HepG2 (cell line): ENCODE measurements around the gene AFF1. TPM values are rescaled to one million over a fixed set of nuclear protein-coding genes. Genes with fewer than 3 reads are reported as not detected.
A peak's percentile ranks its signal among the peaks of the same experiment; 100 is the strongest.

Experiments
- HNRNPK ChIP-seq: fragments of 200-400 bp; formaldehyde crosslinking; IDR thresholded peaks from 2 replicates; pipeline ENCODE4 v1.6.1; 2018; ENCODE audit warnings: low read length, low read depth, moderate library complexity, mild to moderate bottlenecking; ENCODE audit not compliant: poor library complexity, severe bottlenecking
- JUNB ChIP-seq: sonication (generic); formaldehyde crosslinking; IDR thresholded peaks from 2 replicates; pipeline ENCODE4 v1.8.0; 2022; ENCODE audit warnings: missing genetic modification reagents, mild to moderate bottlenecking, borderline replicate concordance
- MTF2 ChIP-seq: sonication (generic); formaldehyde crosslinking; IDR thresholded peaks from 2 replicates; pipeline ENCODE4 v1.5.0; 2020; ENCODE audit warnings: missing genetic modification reagents, borderline replicate concordance
- PHF8 ChIP-seq: sonication (generic); formaldehyde crosslinking; IDR thresholded peaks from 2 replicates; pipeline ENCODE4 v1.5.0; 2020; ENCODE audit warnings: missing genetic modification reagents
- ZBTB42 ChIP-seq: sonication (generic); formaldehyde crosslinking; IDR thresholded peaks from 2 replicates; pipeline ENCODE4 v1.5.0; 2020; ENCODE audit warnings: mild to moderate bottlenecking, missing genetic modification reagents
- ZNF530 ChIP-seq: sonication (generic); formaldehyde crosslinking; IDR thresholded peaks from 2 replicates; pipeline ENCODE4 v1.5.0; 2020; ENCODE audit warnings: low read depth, mild to moderate bottlenecking, missing genetic modification reagents
- ZNF550 ChIP-seq: sonication (generic); formaldehyde crosslinking; IDR thresholded peaks from 2 replicates; pipeline ENCODE4 v1.4.0; 2020; ENCODE audit warnings: mild to moderate bottlenecking, missing genetic modification reagents, borderline replicate concordance
- ZNF841 ChIP-seq: sonication (generic); formaldehyde crosslinking; IDR thresholded peaks from 2 replicates; pipeline ENCODE4 v1.8.1; 2023; ENCODE audit warnings: missing genetic modification reagents, borderline replicate concordance
- polyA plus RNA-seq, 8 experiments: library from polyadenylated mRNA; depleted of rRNA in 3 of 8; stranded (reverse) in 7 of 8; unstranded in 1 of 8; fragments of >200 nt; fragmentation: Illumina TruSeq in 4 of 8; extraction: Trizol in 4 of 8; gene quantifications; 2 replicates each; pipeline versions ENCODE4 v1.2.1 to v1.2.3, GENCODE V29; 2011 to 2016; ENCODE audit warnings: low read depth in 4 of 8, missing spikeins in 1 of 8, mixed read lengths in 1 of 8; ENCODE audit not compliant: insufficient read depth in 1 of 8
- total RNA-seq, 5 experiments: library from RNA; depleted of rRNA; stranded (reverse); fragments of >200 nt; fragmentation: Illumina TruSeq; extraction: Trizol; gene quantifications; 2 replicates each; pipeline ENCODE4 v1.2.3, GENCODE V29; 2016; ENCODE audit warnings: low read depth in 1 of 5
- TF ChIP-seq, protein P1 (sequence below): sonication (generic); formaldehyde crosslinking; IDR thresholded peaks from 2 replicates; pipeline ENCODE4 v1.4.0; 2020; ENCODE audit warnings: mild to moderate bottlenecking, missing genetic modification reagents
- TF ChIP-seq, protein P2 (sequence below): sonication (generic); formaldehyde crosslinking; IDR thresholded peaks from 2 replicates; pipeline ENCODE4 v1.5.1; 2020; ENCODE audit warnings: mild to moderate bottlenecking, missing genetic modification reagents, borderline replicate concordance
- TF ChIP-seq, protein P3 (sequence below): sonication (generic); formaldehyde crosslinking; IDR thresholded peaks from 2 replicates; pipeline ENCODE4 v1.5.1; 2020; ENCODE audit warnings: missing genetic modification reagents, mild to moderate bottlenecking, borderline replicate concordance

Gene AFF1
- total and polyA plus RNA-seq, 2 of the 13 experiments (the other 11 are each of a cell fraction or from before 2014, with no cell fraction given): 15.5 to 15.9 TPM

DNA sequence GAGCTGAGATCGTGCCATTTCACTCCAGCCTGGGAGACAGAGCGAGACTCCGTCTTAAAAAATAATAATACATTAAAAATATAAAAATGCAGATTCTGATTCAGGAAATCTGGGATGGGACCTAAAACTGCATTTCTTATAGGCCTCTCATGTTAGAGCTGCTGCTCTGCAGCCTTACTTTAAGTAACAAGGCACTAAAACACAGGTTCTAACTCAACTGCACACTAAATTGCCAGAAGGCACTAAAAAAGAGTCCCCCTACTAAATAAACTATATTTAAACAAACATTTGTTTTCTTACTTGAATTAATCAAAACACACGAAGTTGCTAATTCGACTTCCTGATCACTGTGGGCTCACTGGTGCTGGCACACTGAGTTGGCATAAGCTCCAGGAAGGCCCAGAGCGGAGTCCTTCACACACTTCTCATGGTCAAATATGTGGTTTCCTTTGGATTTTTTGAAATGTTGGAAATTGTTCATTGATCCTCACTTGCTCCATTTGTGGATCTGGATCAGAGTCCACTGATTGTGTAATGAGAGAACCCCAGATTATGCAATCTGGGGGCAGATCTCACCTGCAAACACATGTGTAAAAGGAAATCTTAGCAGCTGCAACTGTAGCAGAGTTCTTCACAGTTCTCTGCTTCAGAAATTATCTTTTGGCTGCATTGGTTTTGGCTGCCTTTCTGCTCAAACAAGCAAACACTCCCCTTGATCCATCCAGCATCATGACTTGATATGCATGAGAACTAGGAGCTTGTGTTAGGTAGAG lies 59.3 kb downstream of the AFF1 start (continued):
- TF ChIP-seq, protein P1, sequence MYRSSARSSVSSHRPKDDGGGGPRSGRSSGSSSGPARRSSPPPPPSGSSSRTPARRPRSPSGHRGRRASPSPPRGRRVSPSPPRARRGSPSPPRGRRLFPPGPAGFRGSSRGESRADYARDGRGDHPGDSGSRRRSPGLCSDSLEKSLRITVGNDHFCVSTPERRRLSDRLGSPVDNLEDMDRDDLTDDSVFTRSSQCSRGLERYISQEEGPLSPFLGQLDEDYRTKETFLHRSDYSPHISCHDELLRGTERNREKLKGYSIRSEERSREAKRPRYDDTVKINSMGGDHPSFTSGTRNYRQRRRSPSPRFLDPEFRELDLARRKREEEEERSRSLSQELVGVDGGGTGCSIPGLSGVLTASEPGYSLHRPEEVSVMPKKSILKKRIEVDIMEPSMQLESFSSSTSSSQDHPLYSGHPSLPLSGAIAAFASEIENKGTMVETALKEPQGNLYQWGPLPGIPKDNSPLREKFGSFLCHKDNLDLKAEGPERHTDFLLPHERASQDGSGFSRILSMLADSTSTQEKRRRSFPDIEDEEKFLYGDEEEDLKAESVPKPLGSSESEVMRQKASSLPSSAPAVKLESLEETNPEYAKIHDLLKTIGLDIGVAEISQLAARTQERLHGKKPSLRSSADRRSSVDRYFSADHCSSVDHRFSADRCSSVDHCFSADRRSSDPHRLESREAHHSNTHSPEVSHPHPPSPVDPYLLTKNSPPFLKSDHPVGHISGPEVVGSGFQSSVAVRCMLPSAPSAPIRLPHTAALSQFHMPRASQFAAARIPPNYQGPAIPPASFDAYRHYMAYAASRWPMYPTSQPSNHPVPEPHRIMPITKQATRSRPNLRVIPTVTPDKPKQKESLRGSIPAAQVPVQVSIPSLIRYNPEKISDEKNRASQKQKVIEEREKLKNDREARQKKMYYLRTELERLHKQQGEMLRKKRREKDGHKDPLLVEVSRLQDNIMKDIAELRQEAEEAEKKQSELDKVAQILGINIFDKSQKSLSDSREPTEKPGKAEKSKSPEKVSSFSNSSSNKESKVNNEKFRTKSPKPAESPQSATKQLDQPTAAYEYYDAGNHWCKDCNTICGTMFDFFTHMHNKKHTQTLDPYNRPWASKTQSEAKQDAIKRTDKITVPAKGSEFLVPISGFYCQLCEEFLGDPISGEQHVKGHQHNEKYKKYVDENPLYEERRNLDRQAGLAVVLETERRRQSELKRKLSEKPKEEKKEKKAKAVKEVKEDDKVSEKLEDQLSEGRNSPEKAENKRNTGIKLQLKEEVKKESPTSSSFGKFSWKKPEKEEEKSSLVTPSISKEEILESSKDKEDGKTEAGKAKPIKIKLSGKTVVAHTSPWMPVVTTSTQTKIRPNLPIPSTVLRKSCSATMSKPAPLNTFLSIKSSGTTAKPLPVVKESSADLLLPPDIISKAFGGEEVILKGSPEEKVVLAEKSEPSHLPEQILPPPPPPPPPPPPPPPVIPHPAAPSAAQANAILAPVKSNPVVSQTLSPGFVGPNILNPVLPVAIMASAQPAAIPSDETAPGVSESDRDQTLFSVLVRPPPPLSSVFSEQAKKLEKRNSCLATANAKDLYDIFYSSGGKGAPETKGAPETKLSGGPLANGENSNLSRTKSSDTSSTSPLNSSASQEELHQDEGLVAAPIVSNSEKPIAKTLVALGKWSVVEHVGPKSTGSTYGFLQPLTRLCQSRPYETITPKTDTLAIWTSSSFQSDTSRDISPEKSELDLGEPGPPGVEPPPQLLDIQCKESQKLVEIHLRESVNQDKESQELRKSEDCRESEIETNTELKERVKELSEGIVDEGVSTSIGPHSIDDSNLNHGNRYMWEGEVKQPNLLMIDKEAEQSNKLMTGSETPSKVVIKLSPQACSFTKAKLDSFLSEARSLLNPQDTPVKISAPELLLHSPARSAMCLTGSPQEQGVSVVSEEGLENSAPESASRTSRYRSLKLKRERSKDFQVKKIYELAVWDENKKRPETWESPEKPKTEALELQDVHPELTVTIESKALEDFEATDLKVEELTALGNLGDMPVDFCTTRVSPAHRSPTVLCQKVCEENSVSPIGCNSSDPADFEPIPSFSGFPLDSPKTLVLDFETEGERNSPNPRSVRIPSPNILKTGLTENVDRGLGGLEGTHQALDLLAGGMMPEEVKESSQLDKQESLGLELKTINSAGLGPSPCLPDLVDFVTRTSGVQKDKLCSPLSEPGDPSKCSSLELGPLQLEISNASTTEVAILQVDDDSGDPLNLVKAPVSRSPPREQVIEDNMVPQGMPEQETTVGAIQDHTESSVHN: no peak
- TF ChIP-seq, protein P2, sequence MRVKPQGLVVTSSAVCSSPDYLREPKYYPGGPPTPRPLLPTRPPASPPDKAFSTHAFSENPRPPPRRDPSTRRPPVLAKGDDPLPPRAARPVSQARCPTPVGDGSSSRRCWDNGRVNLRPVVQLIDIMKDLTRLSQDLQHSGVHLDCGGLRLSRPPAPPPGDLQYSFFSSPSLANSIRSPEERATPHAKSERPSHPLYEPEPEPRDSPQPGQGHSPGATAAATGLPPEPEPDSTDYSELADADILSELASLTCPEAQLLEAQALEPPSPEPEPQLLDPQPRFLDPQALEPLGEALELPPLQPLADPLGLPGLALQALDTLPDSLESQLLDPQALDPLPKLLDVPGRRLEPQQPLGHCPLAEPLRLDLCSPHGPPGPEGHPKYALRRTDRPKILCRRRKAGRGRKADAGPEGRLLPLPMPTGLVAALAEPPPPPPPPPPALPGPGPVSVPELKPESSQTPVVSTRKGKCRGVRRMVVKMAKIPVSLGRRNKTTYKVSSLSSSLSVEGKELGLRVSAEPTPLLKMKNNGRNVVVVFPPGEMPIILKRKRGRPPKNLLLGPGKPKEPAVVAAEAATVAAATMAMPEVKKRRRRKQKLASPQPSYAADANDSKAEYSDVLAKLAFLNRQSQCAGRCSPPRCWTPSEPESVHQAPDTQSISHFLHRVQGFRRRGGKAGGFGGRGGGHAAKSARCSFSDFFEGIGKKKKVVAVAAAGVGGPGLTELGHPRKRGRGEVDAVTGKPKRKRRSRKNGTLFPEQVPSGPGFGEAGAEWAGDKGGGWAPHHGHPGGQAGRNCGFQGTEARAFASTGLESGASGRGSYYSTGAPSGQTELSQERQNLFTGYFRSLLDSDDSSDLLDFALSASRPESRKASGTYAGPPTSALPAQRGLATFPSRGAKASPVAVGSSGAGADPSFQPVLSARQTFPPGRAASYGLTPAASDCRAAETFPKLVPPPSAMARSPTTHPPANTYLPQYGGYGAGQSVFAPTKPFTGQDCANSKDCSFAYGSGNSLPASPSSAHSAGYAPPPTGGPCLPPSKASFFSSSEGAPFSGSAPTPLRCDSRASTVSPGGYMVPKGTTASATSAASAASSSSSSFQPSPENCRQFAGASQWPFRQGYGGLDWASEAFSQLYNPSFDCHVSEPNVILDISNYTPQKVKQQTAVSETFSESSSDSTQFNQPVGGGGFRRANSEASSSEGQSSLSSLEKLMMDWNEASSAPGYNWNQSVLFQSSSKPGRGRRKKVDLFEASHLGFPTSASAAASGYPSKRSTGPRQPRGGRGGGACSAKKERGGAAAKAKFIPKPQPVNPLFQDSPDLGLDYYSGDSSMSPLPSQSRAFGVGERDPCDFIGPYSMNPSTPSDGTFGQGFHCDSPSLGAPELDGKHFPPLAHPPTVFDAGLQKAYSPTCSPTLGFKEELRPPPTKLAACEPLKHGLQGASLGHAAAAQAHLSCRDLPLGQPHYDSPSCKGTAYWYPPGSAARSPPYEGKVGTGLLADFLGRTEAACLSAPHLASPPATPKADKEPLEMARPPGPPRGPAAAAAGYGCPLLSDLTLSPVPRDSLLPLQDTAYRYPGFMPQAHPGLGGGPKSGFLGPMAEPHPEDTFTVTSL (CRISPR knock-in tag): peak; percentile 89
- TF ChIP-seq MTF2 (CRISPR knock-in tag) (no peak), ZNF841 (CRISPR knock-in tag) (no peak), ZNF550 (CRISPR knock-in tag) (no peak), JUNB (CRISPR knock-in tag) (no peak), ZBTB42 (CRISPR knock-in tag) (no peak), PHF8 (CRISPR knock-in tag) (no peak), ZNF530 (CRISPR knock-in tag) (no peak), HNRNPK (no peak)
- TF ChIP-seq, protein P3, sequence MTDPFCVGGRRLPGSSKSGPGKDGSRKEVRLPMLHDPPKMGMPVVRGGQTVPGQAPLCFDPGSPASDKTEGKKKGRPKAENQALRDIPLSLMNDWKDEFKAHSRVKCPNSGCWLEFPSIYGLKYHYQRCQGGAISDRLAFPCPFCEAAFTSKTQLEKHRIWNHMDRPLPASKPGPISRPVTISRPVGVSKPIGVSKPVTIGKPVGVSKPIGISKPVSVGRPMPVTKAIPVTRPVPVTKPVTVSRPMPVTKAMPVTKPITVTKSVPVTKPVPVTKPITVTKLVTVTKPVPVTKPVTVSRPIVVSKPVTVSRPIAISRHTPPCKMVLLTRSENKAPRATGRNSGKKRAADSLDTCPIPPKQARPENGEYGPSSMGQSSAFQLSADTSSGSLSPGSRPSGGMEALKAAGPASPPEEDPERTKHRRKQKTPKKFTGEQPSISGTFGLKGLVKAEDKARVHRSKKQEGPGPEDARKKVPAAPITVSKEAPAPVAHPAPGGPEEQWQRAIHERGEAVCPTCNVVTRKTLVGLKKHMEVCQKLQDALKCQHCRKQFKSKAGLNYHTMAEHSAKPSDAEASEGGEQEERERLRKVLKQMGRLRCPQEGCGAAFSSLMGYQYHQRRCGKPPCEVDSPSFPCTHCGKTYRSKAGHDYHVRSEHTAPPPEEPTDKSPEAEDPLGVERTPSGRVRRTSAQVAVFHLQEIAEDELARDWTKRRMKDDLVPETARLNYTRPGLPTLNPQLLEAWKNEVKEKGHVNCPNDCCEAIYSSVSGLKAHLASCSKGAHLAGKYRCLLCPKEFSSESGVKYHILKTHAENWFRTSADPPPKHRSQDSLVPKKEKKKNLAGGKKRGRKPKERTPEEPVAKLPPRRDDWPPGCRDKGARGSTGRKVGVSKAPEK (CRISPR knock-in tag): 0 out of 2 replicates have a peak, but pooled peaks have one; percentile 62
